Activated CD4-positive, alpha-beta T cell treated with anti-CD3 and anti-CD28 coated beads, Interleukin-2, amount 50 U/mL, for 4 hours (primary cell): ENCODE measurements around the gene C2orf66.

ENCODE experiments used
- DNase-seq, 2 experiments: peaks; one replicate each; pipeline ENCODE4 v3.0.0-alpha.2; 2020

The C2orf66 gene

GRCh38 chr2:196809260-196809659 is at the start of gene C2orf66:
Gene C2orf66, minus strand, starts transcription at chr2:196809355. Its CDS starts 19 bp downstream, at chr2:196809336.
- DNase-seq, result no peak

DNA sequence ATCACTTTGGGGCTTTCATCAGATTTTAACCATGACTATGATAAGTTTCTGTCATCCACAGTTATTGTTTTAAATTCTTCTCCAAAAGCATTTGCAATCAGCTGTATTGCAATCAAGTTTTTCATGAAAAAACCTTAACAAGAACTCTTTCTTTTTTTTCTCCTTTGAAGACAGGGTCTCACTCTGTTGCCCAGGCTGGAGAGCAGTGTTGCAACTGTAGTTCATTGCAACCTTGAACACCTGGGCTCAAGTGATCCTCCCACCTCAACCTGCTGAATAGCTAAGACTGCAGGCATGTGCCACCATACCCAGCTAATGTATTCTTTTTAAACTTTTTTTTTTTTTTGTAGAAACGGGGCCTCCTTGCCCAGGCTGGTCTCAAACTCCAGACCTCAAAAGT is 45.5 kb upstream of the C2orf66 start:
- no peak for DNase-seq

- DNase-seq, result no peak
Observed at GRCh38 chr2:196853301-196854087, 44.3 kb upstream of the C2orf66 start.

DNA sequence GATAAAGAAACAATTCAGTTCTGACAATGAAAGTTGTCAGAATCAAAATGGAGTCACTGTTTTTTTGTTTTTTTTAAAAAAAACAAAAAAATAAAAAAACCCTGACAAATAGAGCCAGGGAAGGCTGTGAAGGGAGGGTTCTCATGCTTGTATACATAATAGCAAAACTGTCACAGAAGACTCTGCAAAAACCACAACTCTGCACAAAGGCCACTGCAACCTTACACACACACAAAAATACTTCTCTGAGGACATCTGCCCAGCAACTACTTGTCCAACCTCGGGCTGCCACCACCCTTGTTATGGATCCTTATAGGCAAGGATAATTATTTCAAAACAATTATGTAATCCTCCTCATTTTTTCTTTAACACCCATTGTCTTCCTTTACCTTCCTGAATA is 41.9 kb upstream of the C2orf66 start:
- no peak for DNase-seq

DNA sequence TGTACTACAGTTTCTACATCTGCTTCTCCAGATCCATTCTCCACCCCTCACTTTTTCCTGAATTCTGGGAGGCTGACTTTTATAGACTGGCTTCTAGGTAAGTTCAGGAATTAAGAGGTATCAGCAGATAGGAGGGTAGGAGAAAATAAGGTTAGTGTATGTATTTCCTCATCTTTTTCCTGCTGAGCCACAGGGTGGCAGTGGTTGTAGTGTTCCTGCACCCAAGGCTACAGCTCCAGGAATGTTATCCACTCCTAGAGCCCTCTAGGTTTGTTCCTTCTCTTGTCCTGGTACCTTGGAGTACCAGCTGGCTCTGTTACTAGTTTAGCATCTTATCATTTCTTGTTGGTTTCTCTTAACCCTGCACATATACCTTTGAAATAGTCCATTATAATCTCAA is 40.7 kb upstream of the C2orf66 start:
- DNase-seq, result no peak

DNA sequence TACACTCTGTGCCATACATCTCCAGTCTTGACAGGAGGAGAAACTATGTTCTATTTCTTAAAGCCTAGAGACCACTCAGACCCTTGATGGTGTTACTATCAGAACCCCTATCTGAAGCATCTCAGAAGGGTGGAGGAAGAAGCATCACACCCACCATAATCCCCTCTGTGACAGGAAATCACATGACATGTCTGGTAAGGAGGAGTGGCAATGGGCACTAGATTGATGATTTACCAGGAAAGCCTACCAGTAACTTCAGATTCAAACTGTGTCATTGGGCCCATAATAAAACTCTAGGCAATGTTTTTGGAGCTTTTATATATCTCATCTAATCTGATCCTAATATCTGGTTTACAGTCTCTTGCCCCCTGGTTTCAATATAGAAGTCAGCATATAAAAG is 37.1 kb upstream of the C2orf66 start:
- DNase-seq, result no peak

DNA sequence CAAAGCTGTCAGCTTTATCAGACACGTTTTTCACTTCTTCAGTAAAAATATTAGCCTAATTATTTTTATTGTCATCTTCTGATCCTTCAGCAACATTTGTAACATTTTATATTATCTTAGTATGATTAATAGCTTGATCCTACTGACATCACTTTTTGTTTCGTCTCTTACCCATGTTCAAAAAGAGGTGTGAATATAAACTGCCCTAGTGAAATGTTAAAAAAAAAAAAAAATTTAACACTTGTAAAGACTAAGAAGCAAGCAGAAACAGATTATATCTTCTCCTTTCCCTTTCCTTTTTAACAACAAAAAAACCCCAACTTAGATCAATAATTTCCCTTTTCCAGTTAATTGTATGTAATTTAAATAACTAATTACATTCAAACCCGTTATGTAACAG is 36.2 kb upstream of the C2orf66 start:
- DNase-seq, result no peak

DNA sequence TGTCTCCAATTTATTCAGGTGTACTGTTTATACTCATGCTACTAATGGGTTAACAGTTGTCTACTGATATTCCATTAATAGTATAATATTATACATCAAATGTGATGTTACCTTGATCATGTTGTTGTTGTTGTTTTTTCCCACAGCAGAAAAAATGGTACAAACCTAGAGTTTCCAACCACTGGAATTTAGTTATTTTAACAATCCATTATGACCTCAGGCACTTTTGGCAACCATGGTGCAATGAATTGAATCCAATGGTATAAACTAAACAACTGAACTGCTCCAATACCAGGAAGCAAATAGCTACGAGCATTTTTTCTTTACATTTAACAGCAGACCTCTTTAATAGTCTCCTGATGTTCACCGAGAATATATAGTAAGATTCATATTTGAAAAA is 31.0 kb upstream of the C2orf66 start:
- DNase-seq, result no peak

- DNase-seq, result no peak
Observed at GRCh38 chr2:196839574-196839973, 30.4 kb upstream of the C2orf66 start.

- no peak for DNase-seq
Observed at GRCh38 chr2:196836440-196836839, 27.3 kb upstream of the C2orf66 start.

- DNase-seq, result no peak
Observed at GRCh38 chr2:196830701-196831100, 21.5 kb upstream of the C2orf66 start.

DNA sequence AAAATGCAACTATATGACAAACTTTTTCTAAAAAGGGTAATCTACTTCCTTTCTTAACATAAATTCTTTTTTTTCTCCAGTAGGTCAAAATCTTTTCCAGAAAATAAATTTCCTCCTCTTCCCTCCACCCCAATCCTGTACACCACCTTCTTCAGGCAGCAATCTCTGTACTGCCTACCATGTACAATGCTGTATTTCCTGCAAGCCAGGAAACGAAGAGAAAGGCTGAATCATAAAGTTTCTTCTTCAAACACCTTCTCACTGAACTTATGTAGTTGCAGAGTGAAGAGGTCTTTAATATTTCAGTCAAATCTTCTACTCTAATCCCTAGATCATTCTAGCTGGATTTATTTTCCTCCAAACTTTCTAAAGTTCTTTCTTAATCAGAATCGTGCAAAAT is 18.2 kb upstream of the C2orf66 start:
- DNase-seq, result no peak

- DNase-seq, result no peak
Observed at GRCh38 chr2:196823750-196824522, 14.8 kb upstream of the C2orf66 start.

DNA sequence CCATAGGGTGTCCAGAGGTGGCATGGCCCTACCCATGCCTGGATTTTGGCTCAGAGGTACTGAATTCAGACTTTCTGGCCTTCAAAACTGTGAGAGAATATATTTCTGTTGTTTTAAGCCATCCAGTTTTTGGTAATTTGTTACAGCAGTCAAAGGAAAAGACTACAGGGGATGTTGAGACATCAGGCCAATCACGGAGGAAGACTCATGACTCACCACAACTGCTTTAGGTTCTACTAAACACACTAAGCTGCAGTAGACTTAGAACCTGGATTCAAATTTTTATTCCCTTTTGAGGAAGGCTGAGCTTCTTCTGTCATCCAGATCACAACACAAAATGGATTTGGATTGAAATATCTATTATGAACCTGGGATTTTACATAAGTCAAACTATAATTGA is 12.0 kb upstream of the C2orf66 start:
- DNase-seq, result no peak

DNA sequence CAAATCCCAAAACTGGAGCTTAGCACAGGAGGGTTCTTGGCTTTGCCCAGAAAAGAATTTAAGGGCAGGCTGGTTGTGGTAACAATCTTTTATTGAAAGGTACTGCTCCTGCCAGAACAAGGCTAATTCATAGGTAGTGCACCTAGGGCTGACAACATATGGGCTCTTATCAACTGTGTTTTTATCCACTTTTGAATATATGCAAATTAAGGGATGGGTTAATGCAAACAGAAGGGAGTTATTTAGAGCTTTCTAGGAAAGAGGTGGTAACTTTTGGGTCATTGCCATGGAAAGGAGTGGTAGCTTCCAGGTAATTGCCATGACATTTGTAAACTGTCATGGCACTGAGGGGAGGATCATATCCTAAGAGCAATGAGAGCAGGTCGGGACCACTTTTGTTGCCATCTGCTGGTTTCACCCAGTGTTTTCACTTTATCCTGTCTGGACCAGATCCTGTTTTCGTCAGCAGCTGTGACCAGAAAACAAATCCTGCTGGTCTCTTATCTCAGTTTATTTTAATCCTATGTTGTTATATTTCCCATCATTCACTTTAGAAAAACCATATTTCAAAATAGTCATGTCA is 981 bp downstream of the C2orf66 start:
- DNase-seq, result no peak

DNA sequence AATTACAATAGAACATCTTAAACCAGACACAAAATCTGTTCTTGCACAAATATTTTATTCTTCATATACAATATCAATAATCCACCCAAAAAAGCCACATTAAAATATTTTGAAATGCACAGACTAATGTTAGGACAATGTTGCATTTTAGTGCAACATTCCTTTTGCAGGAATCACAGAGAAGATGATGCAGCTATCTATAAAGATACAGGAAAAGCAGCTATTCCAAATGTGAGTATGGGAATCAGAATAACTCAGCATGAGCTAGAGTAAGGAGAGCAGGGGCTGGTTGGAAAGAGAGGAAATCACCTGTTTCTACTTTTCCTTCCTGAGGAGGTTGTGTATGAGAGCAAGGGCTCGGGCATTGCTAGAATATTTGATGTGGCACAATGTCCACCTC is 4.8 kb downstream of the C2orf66 start:
- DNase-seq, result no peak

GRCh38 chr2:196802401-196802800 is 6.8 kb downstream of the C2orf66 start:
- no peak for DNase-seq

GRCh38 chr2:196801674-196802261 is 7.4 kb downstream of the C2orf66 start:
- no peak for DNase-seq

DNA sequence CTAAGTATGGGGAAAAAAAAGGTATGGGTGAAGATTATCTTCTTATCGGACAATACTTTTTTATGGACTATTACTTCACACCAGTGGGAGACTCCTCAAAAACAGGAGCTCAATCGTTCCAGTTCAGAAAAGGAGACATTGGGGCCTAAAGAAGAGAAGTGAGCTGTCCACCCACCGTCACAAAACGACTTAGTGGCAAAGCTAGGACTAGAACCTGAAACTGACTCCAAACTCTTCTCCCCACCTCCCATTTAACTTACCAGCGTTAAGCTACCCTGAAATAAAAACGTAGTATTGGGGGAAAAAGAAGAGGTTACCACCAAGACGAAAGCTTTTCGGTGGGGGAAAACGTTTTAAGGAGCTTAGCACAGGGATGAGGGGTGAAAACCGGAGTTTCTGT is 10.2 kb downstream of the C2orf66 start:
- no peak for DNase-seq

GRCh38 chr2:196792865-196793264 is 16.3 kb downstream of the C2orf66 start:
- DNase-seq, result no peak

GRCh38 chr2:196783431-196784094 is 25.6 kb downstream of the C2orf66 start:
- no peak for DNase-seq

- no peak for DNase-seq
Observed at GRCh38 chr2:196767101-196767500, 42.1 kb downstream of the C2orf66 start.

- no peak for DNase-seq
Observed at GRCh38 chr2:196759378-196759706, 49.8 kb downstream of the C2orf66 start.
